Peyer's patch (tissue), 4 donors: Measurements from ENCODE around the gene CAB39L. TPM values are rescaled to one million over a fixed set of nuclear protein-coding genes. Genes with fewer than 3 reads are reported as not detected.

Source experiments
- DNase-seq, 3 donors: peaks; one replicate each; pipeline ENCODE4 v3.0.0-alpha.2; 2017 to 2019
- H3K27ac ChIP-seq, 4 donors: fragments of 200-600 bp; sonication (generic); one replicate each; pipeline ENCODE4 v1.5.1; 2016 to 2019
- H3K27me3 ChIP-seq, 2 donors: fragments of 200-600 bp; sonication (generic); one replicate each; pipeline ENCODE4 v1.5.1; 2019
- H3K36me3 ChIP-seq, 3 donors: fragments of 200-600 bp; sonication (generic); one replicate each; pipeline ENCODE4 v1.5.1; 2016 to 2019
- H3K4me1 ChIP-seq, 4 donors: fragments of 200-600 bp; sonication (generic); one replicate each; pipeline ENCODE4 v1.5.1; 2016 to 2019
- H3K4me3 ChIP-seq, 4 donors: fragments of 200-600 bp; sonication (generic); 1 replicate in 3 of 4; 2 replicates in 1 of 4; pipeline ENCODE4 v1.5.1; 2016 to 2019; ENCODE audit warnings: mild to moderate bottlenecking in 1 of 4
- H3K9me3 ChIP-seq, 4 donors: fragments of 200-600 bp; sonication (generic); one replicate each; pipeline ENCODE4 v1.5.1; 2016 to 2019; ENCODE audit warnings: mild to moderate bottlenecking in 1 of 4
- POLR2A ChIP-seq, 2 donors: fragments of 450-650 bp; IDR thresholded peaks; one replicate each; pipeline ENCODE4 v1.5.1; 2017; ENCODE audit warnings: antibody characterized with exemption in 2 of 2, mild to moderate bottlenecking in 2 of 2, moderate library complexity in 2 of 2
- total RNA-seq, 4 donors: library from RNA; depleted of rRNA; stranded (reverse); fragments of >200 nt; gene quantifications; one replicate each; pipeline ENCODE4 v1.1.0, GENCODE V29; 2016
- TF ChIP-seq, protein P1 (sequence below), 6 experiments: fragments of 450-650 bp in 4 of 6; fragments of 200-600 bp in 2 of 6; sonication (generic) in 1 of 6; IDR thresholded peaks; one replicate each; pipeline ENCODE4 v1.5.1; 2017 to 2019; ENCODE audit warnings: antibody characterized with exemption in 6 of 6, mild to moderate bottlenecking in 3 of 6, moderate library complexity in 1 of 6

CAB39L gene
- total RNA-seq, 4 donors from 2014 or later, result 8.3 to 28.9 (median 11.6) TPM

GRCh38 chr13:49456156-49456555 lies 12.3 kb upstream of the CAB39L start:
- no peak for TF ChIP-seq POLR2A (IDR thresholded peaks at IDR 0.05)
- TF ChIP-seq, protein P1, sequence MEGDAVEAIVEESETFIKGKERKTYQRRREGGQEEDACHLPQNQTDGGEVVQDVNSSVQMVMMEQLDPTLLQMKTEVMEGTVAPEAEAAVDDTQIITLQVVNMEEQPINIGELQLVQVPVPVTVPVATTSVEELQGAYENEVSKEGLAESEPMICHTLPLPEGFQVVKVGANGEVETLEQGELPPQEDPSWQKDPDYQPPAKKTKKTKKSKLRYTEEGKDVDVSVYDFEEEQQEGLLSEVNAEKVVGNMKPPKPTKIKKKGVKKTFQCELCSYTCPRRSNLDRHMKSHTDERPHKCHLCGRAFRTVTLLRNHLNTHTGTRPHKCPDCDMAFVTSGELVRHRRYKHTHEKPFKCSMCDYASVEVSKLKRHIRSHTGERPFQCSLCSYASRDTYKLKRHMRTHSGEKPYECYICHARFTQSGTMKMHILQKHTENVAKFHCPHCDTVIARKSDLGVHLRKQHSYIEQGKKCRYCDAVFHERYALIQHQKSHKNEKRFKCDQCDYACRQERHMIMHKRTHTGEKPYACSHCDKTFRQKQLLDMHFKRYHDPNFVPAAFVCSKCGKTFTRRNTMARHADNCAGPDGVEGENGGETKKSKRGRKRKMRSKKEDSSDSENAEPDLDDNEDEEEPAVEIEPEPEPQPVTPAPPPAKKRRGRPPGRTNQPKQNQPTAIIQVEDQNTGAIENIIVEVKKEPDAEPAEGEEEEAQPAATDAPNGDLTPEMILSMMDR (IDR thresholded peaks at IDR 0.05), result no peak

DNA sequence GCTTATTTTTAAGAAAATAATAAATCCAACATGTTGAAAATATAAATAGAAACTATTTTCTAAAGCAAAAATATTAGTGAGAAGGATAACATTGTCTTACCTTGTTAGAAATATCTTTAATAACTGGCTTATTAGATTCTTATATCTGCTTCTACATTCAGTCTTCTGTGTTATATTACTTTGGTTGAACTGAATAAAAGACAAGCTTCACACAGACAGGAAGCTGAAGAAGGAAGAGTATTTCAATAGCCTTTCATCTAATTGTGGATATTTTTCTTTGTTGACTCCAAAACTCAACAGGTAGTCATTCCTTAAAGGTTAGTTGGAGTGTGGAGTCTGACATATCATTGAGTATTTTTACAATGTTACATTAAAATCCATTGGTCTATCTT lies 11.1 kb upstream of the CAB39L start:
- Histone ChIP-seq H3K4me1 (peaks cover 0 to 5% (median 0%) of the 10 kb centered on the region in 4 donors), H3K4me3 (no peak overlapping the region), H3K36me3 (no peaks in the 10 kb centered on the region), H3K27me3 (no peaks in the 10 kb centered on the region), H3K27ac (no peak overlapping the region), H3K9me3 (no peaks in the 10 kb centered on the region)
- TF ChIP-seq POLR2A (IDR thresholded peaks at IDR 0.05), result no peak
- TF ChIP-seq, protein P1 (IDR thresholded peaks at IDR 0.05), result no peak
- no peak for DNase-seq

More at GRCh38 chr13:49456156-49456555, 12.3 kb upstream of the CAB39L start:
- Histone ChIP-seq H3K9me3 (no peaks in the 10 kb centered on the region), H3K27me3 (no peaks in the 10 kb centered on the region), H3K4me3 (no peak overlapping the region), H3K36me3 (peaks cover 0 to 10% (median 0%) of the 10 kb centered on the region in 3 donors), H3K4me1 (peaks cover 0 to 5% (median 0%) of the 10 kb centered on the region in 4 donors), H3K27ac (no peak overlapping the region)
- no peak for DNase-seq

DNA sequence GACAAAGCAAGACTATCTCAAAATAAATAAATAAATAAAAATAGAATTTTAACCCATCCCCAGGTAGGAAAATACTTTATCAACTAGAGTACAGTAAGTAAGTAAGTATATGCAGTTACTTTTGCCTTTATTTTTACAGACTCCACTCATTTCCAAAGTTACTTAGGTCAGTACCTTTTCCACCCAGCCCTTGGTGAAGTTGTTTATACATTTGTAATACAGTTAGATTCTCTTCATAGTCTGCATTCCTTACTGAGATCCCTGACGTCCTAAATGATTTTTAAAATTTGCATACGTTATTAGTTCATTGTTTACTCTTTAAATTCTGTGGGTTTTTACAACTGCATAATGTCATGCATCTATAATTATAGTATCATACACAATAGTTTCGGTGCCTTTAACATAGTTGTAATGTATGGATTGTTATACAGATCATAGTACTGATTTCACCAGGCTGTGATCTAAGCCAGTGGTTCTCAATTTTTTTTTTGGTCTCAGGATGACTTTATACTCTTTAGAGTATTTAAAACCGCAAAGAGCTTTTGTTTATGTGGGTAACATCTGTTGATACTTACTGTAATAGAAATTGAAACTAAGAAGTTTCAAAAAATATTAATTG lies 10.6 kb upstream of the CAB39L start:
- Histone ChIP-seq H3K4me1 (peaks cover 0 to 5% (median 0%) of the 10 kb centered on the region in 4 donors), H3K27ac (no peak overlapping the region), H3K4me3 (no peak overlapping the region), H3K27me3 (no peaks in the 10 kb centered on the region), H3K9me3 (no peaks in the 10 kb centered on the region), H3K36me3 (no peaks in the 10 kb centered on the region)
- DNase-seq, result no peak
- TF ChIP-seq, protein P1 (IDR thresholded peaks at IDR 0.05), result no peak
- no peak for TF ChIP-seq POLR2A (IDR thresholded peaks at IDR 0.05)

- DNase-seq, result no peak
- H3K27me3 ChIP-seq, result no peaks in the 10 kb centered on the region
- TF ChIP-seq POLR2A (IDR thresholded peaks at IDR 0.05), result no peak
- TF ChIP-seq, protein P1 (IDR thresholded peaks at IDR 0.05), result no peak
- no peak overlapping the region for H3K4me3 ChIP-seq
- H3K27ac ChIP-seq, result no peak overlapping the region
- H3K9me3 ChIP-seq, result no peaks in the 10 kb centered on the region
- H3K36me3 ChIP-seq, result no peaks in the 10 kb centered on the region
- peaks cover 0 to 5% (median 0%) of the 10 kb centered on the region in 4 donors for H3K4me1 ChIP-seq
These were observed 9.6 kb upstream of the CAB39L start for GRCh38 chr13:49453465-49453864.

GRCh38 chr13:49452725-49453457 lies 9.0 kb upstream of the CAB39L start:
- no peaks in the 10 kb centered on the region for H3K36me3 ChIP-seq

More at GRCh38 chr13:49452725-49453457, 9.0 kb upstream of the CAB39L start:
- Histone ChIP-seq H3K9me3 (no peaks in the 10 kb centered on the region), H3K4me3 (no peak overlapping the region), H3K4me1 (peaks cover 0 to 5% (median 0%) of the 10 kb centered on the region in 4 donors), H3K27me3 (no peaks in the 10 kb centered on the region), H3K27ac (no peak overlapping the region)
- DNase-seq, result no peak
- TF ChIP-seq, protein P1 (IDR thresholded peaks at IDR 0.05), result no peak
- TF ChIP-seq POLR2A (IDR thresholded peaks at IDR 0.05), result no peak
